Astrocyte (in vitro differentiated cells and primary cell): Measurements from ENCODE around the gene UNC79.

Experiments used
- CTCF ChIP-seq: IDR thresholded peaks from 2 replicates; pipeline ENCODE4 v1.5.1; 2011; ENCODE audit warnings: low read depth, mild to moderate bottlenecking, inconsistent platforms, low read length, moderate library complexity; ENCODE audit not compliant: insufficient read depth
- EZH2 ChIP-seq: IDR thresholded peaks from 2 replicates; pipeline ENCODE4 v1.6.1; 2012; ENCODE audit warnings: mild to moderate bottlenecking, low read length, inconsistent platforms; ENCODE audit not compliant: insufficient read depth

- TF ChIP-seq CTCF (no peak), EZH2 (no peak)
Observed at GRCh38 chr14:93742761-93743160, 312.0 kb downstream of the UNC79 start.
